H9 (cell line): ENCODE measurements around the gene CTCF. TPM values are rescaled to one million over a fixed set of nuclear protein-coding genes. Genes with fewer than 3 reads are reported as not detected.

Source experiments
- DNase-seq: peaks from one replicate; pipeline ENCODE4 v3.0.0-alpha.2; 2017
- H2AFZ ChIP-seq: one replicate; pipeline ENCODE4 v1.6.1; 2013; ENCODE audit warnings: mild to moderate bottlenecking, low read length, control low read depth, moderate library complexity
- H2AK5ac ChIP-seq: 2 replicates; pipeline ENCODE4 v1.6.1; 2013; ENCODE audit warnings: low read length, control low read depth, mixed read lengths; ENCODE audit not compliant: insufficient read length
- H2BK120ac ChIP-seq: one replicate; pipeline ENCODE4 v1.6.1; 2013; ENCODE audit warnings: low read depth, mild to moderate bottlenecking, low read length, control low read depth, inconsistent platforms; ENCODE audit not compliant: poor library complexity, severe bottlenecking
- H2BK12ac ChIP-seq: 2 replicates; pipeline ENCODE4 v1.6.1; 2013; ENCODE audit warnings: low read length, control low read depth, mixed read lengths, low read depth; ENCODE audit not compliant: insufficient read length
- H2BK15ac ChIP-seq: 2 replicates; pipeline ENCODE4 v1.6.1; 2013; ENCODE audit warnings: low read depth, low read length, control low read depth
- H2BK20ac ChIP-seq: one replicate; pipeline ENCODE4 v1.6.1; 2013; ENCODE audit warnings: low read depth, mild to moderate bottlenecking, low read length, control low read depth, inconsistent platforms; ENCODE audit not compliant: poor library complexity, severe bottlenecking
- H2BK5ac ChIP-seq: 2 replicates; pipeline ENCODE4 v1.6.1; 2013; ENCODE audit warnings: low read length, control low read depth, mixed read lengths; ENCODE audit not compliant: insufficient read length
- H3K14ac ChIP-seq: 2 replicates; pipeline ENCODE4 v1.6.1; 2013; ENCODE audit warnings: low read length, control low read depth; ENCODE audit not compliant: insufficient read depth
- H3K18ac ChIP-seq: 2 replicates; pipeline ENCODE4 v1.6.1; 2013; ENCODE audit warnings: low read depth, mild to moderate bottlenecking, mixed read lengths, low read length, control low read depth; ENCODE audit not compliant: insufficient read length
- H3K23ac ChIP-seq: 2 replicates; pipeline ENCODE4 v1.6.1; 2013; ENCODE audit warnings: low read length, control low read depth, mixed read lengths, low read depth; ENCODE audit not compliant: insufficient read length
- H3K23me2 ChIP-seq: 2 replicates; pipeline ENCODE4 v1.6.1; 2013; ENCODE audit warnings: low read depth, mild to moderate bottlenecking, mixed read lengths, low read length, control low read depth; ENCODE audit not compliant: insufficient read length, poor library complexity, severe bottlenecking
- H3K27ac ChIP-seq: 2 replicates; pipeline ENCODE4 v1.5.1; 2013; ENCODE audit warnings: low read length, control low read depth, mixed read lengths, low read depth; ENCODE audit not compliant: insufficient read length
- H3K27me3 ChIP-seq: 2 replicates; pipeline ENCODE4 v1.6.1; 2013; ENCODE audit warnings: low read length, control low read depth, inconsistent platforms; ENCODE audit not compliant: insufficient read depth
- H3K4ac ChIP-seq: 2 replicates; pipeline ENCODE4 v1.6.1; 2013; ENCODE audit warnings: low read depth, mild to moderate bottlenecking, control low read depth, inconsistent platforms, low read length, moderate library complexity
- H3K4me1 ChIP-seq: 2 replicates; pipeline ENCODE4 v1.6.1; 2013; ENCODE audit warnings: low read length, control low read depth, inconsistent platforms; ENCODE audit not compliant: insufficient read depth
- H3K4me2 ChIP-seq: 2 replicates; pipeline ENCODE4 v1.6.1; 2013; ENCODE audit warnings: low read length, control low read depth, mixed read lengths; ENCODE audit not compliant: insufficient read length, insufficient read depth
- H3K56ac ChIP-seq: 2 replicates; pipeline ENCODE4 v1.6.1; 2013; ENCODE audit warnings: low read depth, mild to moderate bottlenecking, mixed read lengths, low read length, control low read depth; ENCODE audit not compliant: insufficient read length
- H3K79me1 ChIP-seq: 2 replicates; pipeline ENCODE4 v1.6.1; 2013; ENCODE audit warnings: low read depth, mild to moderate bottlenecking, moderate library complexity, low read length, control low read depth, inconsistent platforms; ENCODE audit not compliant: insufficient read depth, poor library complexity, severe bottlenecking
- H3K79me2 ChIP-seq: 2 replicates; pipeline ENCODE4 v1.6.1; 2013; ENCODE audit warnings: low read length, control low read depth, inconsistent platforms; ENCODE audit not compliant: insufficient read depth
- H3K9ac ChIP-seq: 2 replicates; pipeline ENCODE4 v1.6.1; 2013; ENCODE audit warnings: low read length, control low read depth, mixed read lengths; ENCODE audit not compliant: insufficient read length; ENCODE audit errors: extremely low read depth
- H3K9me3 ChIP-seq: one replicate; pipeline ENCODE4 v1.6.1; 2013; ENCODE audit warnings: low read depth, low read length, inconsistent platforms; ENCODE audit not compliant: control insufficient read depth
- H3T11ph ChIP-seq: one replicate; pipeline ENCODE4 v1.6.1; 2013; ENCODE audit warnings: mild to moderate bottlenecking, low read length, control low read depth, inconsistent platforms
- H4K20me1 ChIP-seq: one replicate; pipeline ENCODE4 v1.6.1; 2013; ENCODE audit not compliant: control insufficient read depth, insufficient read length, insufficient read depth
- H4K5ac ChIP-seq: 2 replicates; pipeline ENCODE4 v1.6.1; 2013; ENCODE audit warnings: low read depth, mild to moderate bottlenecking, mixed read lengths, low read length, control low read depth; ENCODE audit not compliant: insufficient read length
- H4K8ac ChIP-seq: replicated peaks from 2 replicates; pipeline ENCODE4 v1.6.1; 2013; ENCODE audit warnings: low read length, control low read depth, mixed read lengths, low read depth; ENCODE audit not compliant: insufficient read length
- H4K91ac ChIP-seq: 2 replicates; pipeline ENCODE4 v1.6.1; 2013; ENCODE audit warnings: low read depth, mild to moderate bottlenecking, moderate library complexity, mixed read lengths, low read length, control low read depth; ENCODE audit not compliant: insufficient read length
- H3K27ac Mint-ChIP-seq, 3 experiments: 2 replicates in 2 of 3; 3 replicates in 1 of 3; pipeline ENCODE4 v1.8.0; 2020 to 2021; ENCODE audit warnings: mixed read lengths in 3 of 3, mild to moderate bottlenecking in 1 of 3, moderate library complexity in 1 of 3
- H3K27me3 Mint-ChIP-seq: 2 replicates; pipeline ENCODE4 v1.8.0; 2021; ENCODE audit warnings: low read depth, mild to moderate bottlenecking, moderate library complexity, mixed read lengths
- H3K36me3 Mint-ChIP-seq, 3 experiments: 2 replicates in 2 of 3; 3 replicates in 1 of 3; pipeline ENCODE4 v1.8.0; 2020 to 2021; ENCODE audit warnings: low read depth in 3 of 3, mixed read lengths in 3 of 3; ENCODE audit not compliant: insufficient read depth in 1 of 3
- H3K4me1 Mint-ChIP-seq, 2 experiments: 2 replicates each; pipeline ENCODE4 v1.8.0; 2020; ENCODE audit warnings: mixed read lengths in 2 of 2
- H3K4me3 Mint-ChIP-seq, 2 experiments: 2 replicates in 1 of 2; 3 replicates in 1 of 2; pipeline ENCODE4 v1.8.0; 2020 to 2021; ENCODE audit warnings: mild to moderate bottlenecking in 2 of 2, mixed read lengths in 2 of 2, moderate library complexity in 1 of 2
- H3K9me3 Mint-ChIP-seq, 2 experiments: 2 replicates in 1 of 2; 3 replicates in 1 of 2; pipeline ENCODE4 v1.8.0; 2020; ENCODE audit warnings: mild to moderate bottlenecking in 2 of 2, mixed read lengths in 2 of 2, moderate library complexity in 1 of 2
- CTCF ChIP-seq: fragments of 200-600 bp; sonication (generic); conservative IDR thresholded peaks from 3 replicates; pipeline ENCODE4 v1.8.0; 2021; ENCODE audit warnings: antibody characterized with exemption, mild to moderate bottlenecking
- WGBS: extraction: QIAGEN DNeasy Blood & Tissue Kit; methylation state at CpG from one replicate; pipeline ENCODE4 v1.1.7; 2013; ENCODE audit warnings: missing lambda C conversion rate, low lambda C conversion rate, mixed read lengths; ENCODE audit not compliant: insufficient read length; ENCODE audit errors: extremely low coverage; 5-methylcytosine and 5-hydroxymethylcytosine counted together
- total RNA-seq: library from RNA; stranded (reverse); gene quantifications from 2 replicates; pipeline ENCODE4 v1.2.1, GENCODE V29; 2021

Gene CTCF
- total RNA-seq, 1 experiment from 2014 or later, result 87.3 TPM

- no peak for TF ChIP-seq CTCF
- no peak overlapping the region for H2AFZ ChIP-seq
- no peak for DNase-seq
Measured at GRCh38 chr16:67555795-67556212, 6.5 kb upstream of the CTCF start.

More at GRCh38 chr16:67555795-67556212, 6.5 kb upstream of the CTCF start:
- WGBS, result no CpG with 5 or more reads among the region's 3 CpGs
- Histone ChIP-seq H3K18ac (no peak overlapping the region), H3K23ac (no peak overlapping the region), H4K5ac (no peak overlapping the region), H2BK12ac (no peak overlapping the region), H2BK20ac (no peak overlapping the region), H3K4me2 (no peak overlapping the region), H2BK5ac (no peak overlapping the region), H4K8ac (no peak overlapping the region), H3K56ac (no peak overlapping the region), H3K23me2 (no peaks in the 10 kb centered on the region), H3K14ac (no peak overlapping the region), H4K91ac (no peak overlapping the region), H2AK5ac (no peak overlapping the region), H3T11ph (no peak overlapping the region), H4K20me1 (no peaks in the 10 kb centered on the region), H2BK120ac (no peak overlapping the region), H3K79me2 (no peaks in the 10 kb centered on the region), H3K79me1 (no peaks in the 10 kb centered on the region), H3K27me3 (no peaks in the 10 kb centered on the region), H3K9ac (no peak overlapping the region), H3K9me3 (no peaks in the 10 kb centered on the region), H3K27ac (no peak overlapping the region), H3K4me1 (no peaks in the 10 kb centered on the region), H3K4ac (no peak overlapping the region), H2BK15ac (no peak overlapping the region)
- Mint-ChIP-seq H3K4me3 (no peak overlapping the region), H3K9me3 (no peaks in the 10 kb centered on the region), H3K4me1 (peaks cover 8 to 9% of the 10 kb centered on the region in 2 experiments), H3K27me3 (no peaks in the 10 kb centered on the region), H3K36me3 (peaks cover 0 to 9% (median 7%) of the 10 kb centered on the region in 3 experiments; a peak in 4 of 7 replicates), H3K27ac (no peak overlapping the region)
